Fibroblast of skin of scalp (primary cell): ENCODE measurements around the gene FNDC3B.

ENCODE experiments used
- DNase-seq: peaks from one replicate; pipeline ENCODE4 v3.0.0-alpha.2; 2013

FNDC3B gene

DNA sequence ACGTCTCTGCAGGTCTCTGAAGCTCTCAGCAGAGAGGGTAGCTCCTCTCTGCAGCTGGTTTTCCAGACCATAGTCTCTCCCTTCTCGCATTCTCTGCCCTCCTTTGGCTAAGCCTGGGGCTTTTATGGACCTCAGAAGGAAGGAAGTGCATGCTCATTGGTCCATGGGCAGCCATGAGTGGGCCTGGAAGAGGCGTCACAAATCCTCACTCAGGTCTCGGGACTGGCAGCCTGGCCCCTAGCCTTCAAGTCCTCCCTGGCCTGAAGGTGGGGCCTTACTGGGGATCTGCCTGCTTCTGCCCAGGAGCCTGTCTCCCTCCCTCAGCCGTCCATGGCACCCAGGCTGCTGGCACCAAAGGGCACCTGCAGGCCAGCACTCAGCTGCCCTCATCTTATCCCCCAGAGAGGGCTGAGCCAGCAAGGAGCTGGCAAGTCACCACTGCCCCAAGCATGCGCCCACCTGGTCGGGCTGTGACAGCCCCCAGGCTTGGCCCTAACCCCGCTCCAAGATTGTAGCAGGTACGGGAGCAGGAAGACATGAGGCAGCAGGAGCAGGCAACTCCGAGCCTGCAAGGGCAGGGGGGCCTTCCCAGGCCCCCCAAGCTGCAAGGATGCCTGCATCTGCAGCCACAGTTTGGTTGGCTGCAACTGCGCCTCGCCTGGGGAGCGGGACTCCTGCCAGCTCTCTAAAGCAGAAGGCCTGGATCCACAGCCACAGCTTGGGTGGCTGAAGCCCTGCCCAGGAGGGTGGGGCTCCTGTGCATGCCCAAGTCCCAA lies 371.5 kb downstream of the FNDC3B start:
- no peak for DNase-seq

DNA sequence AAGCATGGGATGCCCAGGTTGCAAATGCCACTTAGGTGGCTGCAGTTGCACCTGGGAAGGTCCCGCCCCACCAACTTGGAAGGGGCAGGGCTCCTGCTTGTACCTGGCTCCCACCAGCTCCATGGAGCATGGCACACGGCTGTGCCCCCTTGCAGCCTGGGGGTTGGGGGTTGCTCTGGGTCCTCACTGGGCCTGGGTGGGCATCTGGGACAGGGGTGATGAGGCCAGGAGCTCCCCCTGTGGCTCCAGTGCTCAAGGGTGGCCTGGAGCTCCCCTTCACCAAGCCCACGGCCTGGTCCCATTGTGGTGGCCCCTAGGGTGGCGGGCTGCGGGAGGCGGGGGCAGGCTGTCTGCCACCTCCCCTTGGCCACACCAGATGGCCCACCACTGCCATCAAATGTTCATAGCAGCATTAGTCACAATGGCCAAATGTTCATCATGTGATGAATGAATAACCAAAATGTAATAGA lies 372.1 kb downstream of the FNDC3B start:
- no peak for DNase-seq

DNA sequence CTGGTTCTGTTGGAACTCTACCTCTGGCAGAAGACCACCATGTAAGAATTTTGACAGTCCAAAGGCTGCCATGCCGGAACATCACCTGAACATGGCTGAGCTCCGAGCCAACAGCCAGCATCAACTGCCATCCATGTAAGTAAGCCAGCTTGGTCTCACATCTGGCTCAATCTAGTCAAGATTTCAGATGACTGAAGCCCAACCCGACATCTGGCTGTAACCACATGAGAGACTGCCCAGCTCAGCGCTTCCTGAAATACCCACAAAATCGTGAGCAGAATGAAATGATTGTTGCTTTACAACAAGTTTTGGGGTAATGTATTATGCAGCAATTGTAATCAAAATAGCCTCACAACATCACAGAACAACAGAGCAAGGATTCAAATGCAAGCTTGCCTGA lies 375.9 kb downstream of the FNDC3B start:
- no peak for DNase-seq

DNA sequence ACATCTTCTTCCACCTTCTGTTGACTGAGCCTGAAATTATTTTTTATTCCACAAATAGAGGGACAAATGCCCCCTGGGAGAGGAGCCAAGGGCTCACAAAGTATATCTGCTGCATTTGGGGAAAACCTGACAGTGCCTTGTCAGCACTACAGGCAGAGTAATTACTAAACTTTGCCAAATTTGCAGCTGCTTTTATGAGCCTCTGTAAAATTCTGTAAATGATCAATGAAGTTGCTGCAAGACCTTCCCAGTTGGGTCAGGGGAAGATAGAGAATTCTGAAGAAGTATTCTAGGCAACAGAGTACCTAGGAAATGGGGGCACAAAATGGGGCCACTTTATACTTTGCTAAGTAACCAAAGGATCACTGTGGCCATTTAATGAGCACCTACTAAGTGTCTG lies 398.3 kb downstream of the FNDC3B start:
- no peak for DNase-seq

DNA sequence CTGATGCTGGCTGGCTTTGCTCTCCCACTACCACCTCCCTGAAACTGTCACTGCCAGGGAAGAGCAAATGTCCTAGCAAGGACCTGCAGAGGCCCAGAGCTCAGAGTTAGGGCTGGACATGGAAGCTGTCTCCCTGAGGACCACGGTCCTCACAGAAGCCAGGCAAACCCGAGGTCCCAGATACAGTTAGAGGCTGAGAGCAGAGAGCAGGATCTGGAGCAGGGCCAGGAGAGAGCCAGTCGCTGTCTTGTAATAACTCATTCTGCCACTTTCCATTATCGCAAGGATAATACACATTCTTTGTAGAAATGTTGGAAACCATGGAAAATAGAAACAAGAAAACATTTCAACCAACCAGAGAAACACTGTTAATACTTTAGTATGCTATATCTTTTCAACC lies 398.8 kb downstream of the FNDC3B start:
- no peak for DNase-seq

DNA sequence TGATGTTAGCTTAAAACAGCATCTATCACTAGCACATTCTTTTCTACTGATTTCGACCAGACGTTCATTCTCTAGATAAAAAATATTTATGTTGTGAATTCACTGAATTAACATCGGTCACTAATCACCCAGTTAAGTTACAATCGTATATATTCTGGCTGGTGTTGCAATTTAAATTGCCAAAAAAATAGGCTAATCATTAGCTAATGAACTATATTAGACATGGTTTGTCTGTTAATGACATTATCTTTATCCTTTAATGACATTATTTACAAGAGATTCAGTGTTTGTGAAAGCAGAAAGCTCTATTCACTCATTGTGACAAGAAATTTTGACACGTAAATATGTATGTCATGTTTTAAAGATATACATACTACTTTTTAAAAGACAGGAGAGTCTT lies 402.2 kb downstream of the FNDC3B start:
- DNase-seq: no peak

DNA sequence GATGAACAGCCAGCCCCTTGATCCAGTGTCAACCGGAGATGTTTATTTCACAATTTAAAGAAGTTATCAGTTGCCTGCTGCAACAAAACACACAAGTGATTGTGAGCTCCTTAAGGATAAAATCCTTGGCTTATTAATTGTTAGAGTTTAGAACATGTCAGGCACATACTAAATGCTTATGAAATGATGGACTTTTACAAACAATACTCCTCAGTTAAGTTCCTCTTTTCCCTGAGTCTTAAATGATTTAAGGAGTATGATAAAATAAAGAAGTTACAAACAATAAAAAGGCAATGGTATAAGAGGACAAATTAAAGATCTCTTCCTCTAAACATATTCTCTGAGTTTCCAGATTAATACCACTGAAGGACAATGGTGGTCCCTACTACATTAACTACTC lies 403.2 kb downstream of the FNDC3B start:
- no peak for DNase-seq

DNA sequence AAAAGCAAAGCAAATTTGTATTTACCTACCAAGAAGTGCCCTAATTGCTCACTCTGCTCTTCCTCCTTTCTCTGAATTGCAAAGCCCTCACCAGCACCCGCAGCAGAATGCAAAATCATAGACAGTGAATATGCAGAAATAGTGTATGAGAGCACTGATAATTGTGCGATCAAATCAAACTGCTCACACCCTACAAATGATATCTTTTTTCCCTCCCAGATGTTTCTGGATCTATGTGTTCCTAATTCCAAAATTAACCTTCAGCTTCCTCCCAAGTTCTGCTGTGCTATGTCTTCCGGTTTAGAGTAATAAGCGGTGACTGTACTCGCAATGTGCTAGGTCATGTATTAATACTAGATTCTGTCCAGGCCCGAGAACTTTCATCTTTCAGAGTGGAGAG lies 405.4 kb downstream of the FNDC3B start:
- DNase-seq: no peak

DNA sequence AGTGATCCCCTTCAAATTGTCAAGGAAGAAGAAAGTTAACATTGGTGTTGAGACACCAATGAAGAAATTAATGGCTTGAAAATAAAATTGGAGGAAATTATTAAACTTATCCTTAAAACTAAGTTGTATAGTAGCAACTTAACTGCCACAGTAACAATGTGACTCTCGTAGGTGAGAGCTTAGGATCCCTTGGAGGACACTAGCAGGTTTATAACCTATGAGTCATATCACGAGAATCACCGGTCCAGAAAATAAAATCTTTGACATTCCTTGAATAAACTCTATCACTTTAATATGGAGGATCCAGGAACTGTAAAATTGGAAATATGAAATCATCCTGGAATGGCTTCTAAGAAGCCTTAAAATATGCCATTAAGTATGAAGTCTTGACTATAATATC lies 406.8 kb downstream of the FNDC3B start:
- no peak for DNase-seq

DNA sequence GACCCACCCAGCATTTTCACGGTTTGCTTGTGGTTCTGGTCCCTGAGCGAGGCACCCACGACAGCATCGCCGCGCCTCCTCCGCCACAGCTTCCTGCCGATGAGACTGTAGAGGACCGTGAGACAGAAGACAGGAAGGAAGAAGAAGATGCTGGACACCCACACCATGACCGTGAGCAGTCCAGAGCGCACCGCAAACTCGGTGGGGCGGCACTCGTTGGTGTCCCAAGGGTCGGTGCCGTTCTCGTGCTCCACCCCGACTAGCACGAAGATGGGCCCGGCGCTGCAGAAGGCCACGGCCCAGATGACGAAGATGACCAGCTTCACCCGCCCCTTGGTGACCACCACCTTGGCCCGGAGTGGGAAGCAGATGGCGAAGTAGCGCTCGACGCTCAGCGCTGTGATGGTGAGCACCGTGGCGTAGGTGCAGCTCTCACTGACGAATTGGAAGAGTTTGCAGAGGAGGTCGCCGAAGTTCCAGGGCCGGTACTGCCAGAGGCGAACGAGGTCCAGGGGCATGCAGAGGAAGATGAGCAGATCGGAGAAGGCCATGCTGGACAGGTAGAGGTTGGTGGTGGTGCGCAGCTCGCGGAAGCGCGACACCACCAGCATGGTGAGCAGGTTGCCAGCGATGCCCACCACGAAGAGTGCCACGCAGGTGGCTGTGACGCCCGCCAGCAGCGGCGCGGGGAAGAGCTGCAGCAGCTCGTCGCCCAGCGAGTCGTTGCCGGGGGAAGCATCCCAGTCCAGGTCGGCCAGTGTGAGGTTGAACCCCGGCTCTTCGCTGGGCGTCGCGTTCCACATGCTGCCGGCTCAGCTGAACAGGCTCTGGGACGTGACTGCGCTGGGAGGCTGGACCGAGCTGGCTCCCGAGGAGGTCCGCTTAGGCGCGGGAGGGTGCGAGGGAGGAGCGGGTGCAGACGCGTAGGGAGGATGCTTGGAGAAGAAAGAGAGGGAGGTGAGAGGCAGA lies 408.5 kb downstream of the FNDC3B start, which contains the start of gene GHSR:
Gene GHSR (minus strand): TSS at position 846 of the 969 bp plus-strand sequence. CDS start 43 bp downstream, at position 803.
- no peak for DNase-seq

DNA sequence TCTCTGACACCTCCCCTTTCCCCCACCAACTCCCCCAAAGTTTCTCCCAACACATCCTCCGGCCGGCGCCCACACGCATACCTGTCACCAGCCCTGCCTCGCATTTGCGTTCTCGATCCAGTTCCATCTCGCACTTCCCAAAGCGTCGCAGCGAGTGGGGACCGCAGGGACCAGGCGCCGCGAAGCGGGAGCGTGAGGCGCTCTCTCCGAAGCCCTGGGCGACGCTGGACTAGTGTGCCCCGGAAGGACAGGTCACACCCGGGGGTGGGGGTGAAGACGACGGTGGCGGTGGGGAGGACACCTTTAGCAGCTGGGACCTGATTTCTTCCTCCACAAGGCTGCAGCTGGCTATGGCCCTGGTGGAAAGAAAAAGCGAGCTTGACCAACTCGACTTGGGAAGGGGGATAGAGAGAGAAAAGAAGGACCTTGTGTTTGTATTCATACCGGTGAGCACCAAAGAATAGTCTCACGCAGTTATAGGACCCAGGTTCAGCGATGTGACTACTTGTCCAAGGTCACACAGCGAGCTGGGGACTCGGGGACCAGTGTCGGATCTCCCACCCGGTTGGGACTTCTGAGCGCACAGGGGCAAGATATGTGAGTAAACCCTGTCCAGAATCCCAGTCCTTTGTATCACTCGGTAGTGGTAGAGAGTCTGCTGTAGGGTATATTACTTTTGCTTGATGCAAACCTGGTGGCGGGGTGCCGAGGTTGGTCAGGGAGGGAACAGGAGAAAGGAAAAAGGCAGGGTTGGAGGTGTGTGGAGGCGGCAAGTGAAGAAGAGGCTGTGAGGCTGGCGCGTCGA lies 409.5 kb downstream of the FNDC3B start:
- DNase-seq: no peak

DNA sequence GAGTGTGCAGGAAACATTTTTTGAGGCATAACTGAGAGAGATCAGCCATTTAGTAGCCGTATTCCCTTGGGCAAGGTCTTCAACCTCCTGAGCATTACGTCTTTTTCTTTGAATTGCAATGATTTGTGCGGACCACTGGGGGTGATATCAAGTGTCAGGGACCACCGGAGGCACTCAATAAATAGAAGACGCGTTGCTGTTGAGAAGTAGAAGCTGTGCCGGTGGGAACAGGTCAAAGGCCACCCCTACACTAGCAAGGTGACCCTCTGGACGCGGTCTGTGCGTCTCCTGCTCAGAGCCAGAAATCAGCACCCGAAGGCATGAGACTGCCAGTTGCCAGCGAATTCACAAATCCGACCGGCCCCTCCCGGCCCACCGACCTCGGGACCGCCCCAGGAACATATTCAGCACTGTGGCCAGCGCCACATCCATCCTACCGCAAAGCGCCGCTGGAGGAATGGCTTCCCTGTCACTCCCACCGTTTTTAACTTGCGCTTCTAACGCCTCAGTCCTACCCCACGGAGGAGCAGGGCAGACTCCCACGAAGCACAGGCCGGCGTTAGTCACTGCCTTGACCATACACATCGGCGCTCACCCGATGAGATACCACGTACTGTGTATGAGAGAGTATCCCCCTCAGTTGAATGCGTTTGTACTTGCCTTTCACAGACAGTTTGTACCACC lies 410.2 kb downstream of the FNDC3B start:
- DNase-seq: peak; percentile 45
